ENCODE measurements around the gene RANBP3.
"Not testable (repeated sequence)": the region's sequence is repeated elsewhere in the genome, so short reads cannot be mapped to it uniquely, and the experiment has no call there.

Gene RANBP3

GRCh38 chr19:5877882-5878281 lies 100.1 kb downstream of the RANBP3 start:
- no peak for DNase-seq

- DNase-seq, result no peak
Measured at GRCh38 chr19:5877427-5877826, 100.5 kb downstream of the RANBP3 start.

GRCh38 chr19:5874496-5874895 lies 103.4 kb downstream of the RANBP3 start:
- not testable (repeated sequence) for DNase-seq

GRCh38 chr19:5873617-5874199 lies 104.2 kb downstream of the RANBP3 start:
- no peak for DNase-seq

GRCh38 chr19:5870986-5871394 lies 107.0 kb downstream of the RANBP3 start:
- DNase-seq, result no peak

- DNase-seq, result no peak
Measured at GRCh38 chr19:5867201-5868136, 110.5 kb downstream of the RANBP3 start.
